ENCODE data around the gene PHPT1. TPM values are rescaled to one million over a fixed set of nuclear protein-coding genes. Genes with fewer than 3 reads are reported as not detected.

The PHPT1 gene
- total RNA-seq, 2 donors from 2014 or later = 33.8 to 36.2 TPM

GRCh38 chr9:136851941-136852663, 2.9 kb downstream of the PHPT1 start, which contains the start of gene MAMDC4:
TSS of gene MAMDC4 (plus strand) at chr9:136852346. CDS start at chr9:136852417, 71 bp downstream.
- Mint-ChIP-seq H3K27me3 (peaks cover 7% of the 10 kb centered on the region), H3K36me3 (ENCODE audit: low read depth) (no peaks in the 10 kb centered on the region), H3K4me3 (peak within 1 kb of the TSS; percentile 7), H3K27ac (no peak within 1 kb of the TSS), H3K4me1 (peaks cover 15% of the 10 kb centered on the region)
- H3K9me3 ChIP-seq (ENCODE audit: control insufficient read depth, low read length, poor library complexity, severe bottlenecking) = no peaks in the 10 kb centered on the region
- ATAC-seq (no peak), DNase-seq (no peak)

GRCh38 chr9:136852664-136853595, 3.7 kb downstream of the PHPT1 start:
- H3K27me3 Mint-ChIP-seq = peaks cover under 1% of the 10 kb centered on the region
- H3K9me3 ChIP-seq (ENCODE audit: control insufficient read depth, low read length, poor library complexity, severe bottlenecking) = no peaks in the 10 kb centered on the region
- H3K4me3 Mint-ChIP-seq = no peak overlapping the region
- H3K36me3 Mint-ChIP-seq (ENCODE audit: low read depth) = no peaks in the 10 kb centered on the region
- H3K4me1 Mint-ChIP-seq = peaks cover 10% of the 10 kb centered on the region
- peak in 1 of 3 donors; percentile 3 for DNase-seq
- no peak for ATAC-seq
- no peak overlapping the region for H3K27ac Mint-ChIP-seq

- H3K9me3 ChIP-seq (ENCODE audit: control insufficient read depth, low read length, poor library complexity, severe bottlenecking) = no peaks in the 10 kb centered on the region
- Mint-ChIP-seq H3K27ac (no peak overlapping the region), H3K36me3 (ENCODE audit: low read depth) (no peaks in the 10 kb centered on the region), H3K27me3 (no peaks in the 10 kb centered on the region), H3K4me1 (peaks cover 8% of the 10 kb centered on the region), H3K4me3 (no peak overlapping the region)
- ATAC-seq = no peak
- peak in 1 of 3 donors; percentile 4 for DNase-seq
Measured at GRCh38 chr9:136853596-136854112, 4.4 kb downstream of the PHPT1 start.

- peak; percentile 3 to 11 (median 8) for DNase-seq
- Mint-ChIP-seq H3K36me3 (ENCODE audit: low read depth) (no peaks in the 10 kb centered on the region), H3K27ac (no peak overlapping the region), H3K4me1 (peaks cover 5% of the 10 kb centered on the region), H3K27me3 (no peaks in the 10 kb centered on the region), H3K4me3 (no peak overlapping the region)
- H3K9me3 ChIP-seq (ENCODE audit: control insufficient read depth, low read length, poor library complexity, severe bottlenecking) = no peaks in the 10 kb centered on the region
- no peak for ATAC-seq
Measured at GRCh38 chr9:136854113-136854841, 5.1 kb downstream of the PHPT1 start.

GRCh38 chr9:136854842-136855460, 5.7 kb downstream of the PHPT1 start:
- H3K36me3 Mint-ChIP-seq (ENCODE audit: low read depth) = no peaks in the 10 kb centered on the region
- no peaks in the 10 kb centered on the region for H3K9me3 ChIP-seq (ENCODE audit: control insufficient read depth, low read length, poor library complexity, severe bottlenecking)
- H3K4me3 Mint-ChIP-seq = no peak overlapping the region
- no peaks in the 10 kb centered on the region for H3K27me3 Mint-ChIP-seq
- H3K27ac Mint-ChIP-seq = no peak overlapping the region
- no peak for ATAC-seq
- peak; percentile 3 to 8 (median 8) for DNase-seq
- H3K4me1 Mint-ChIP-seq = peaks cover 2% of the 10 kb centered on the region

- H3K27ac Mint-ChIP-seq = no peak overlapping the region
- DNase-seq = peak; percentile 4 to 10 (median 7)
- H3K36me3 Mint-ChIP-seq (ENCODE audit: low read depth) = no peaks in the 10 kb centered on the region
- ATAC-seq = no peak
- no peaks in the 10 kb centered on the region for H3K4me1 Mint-ChIP-seq
- H3K27me3 Mint-ChIP-seq = no peaks in the 10 kb centered on the region
- no peaks in the 10 kb centered on the region for H3K9me3 ChIP-seq (ENCODE audit: control insufficient read depth, low read length, poor library complexity, severe bottlenecking)
- no peak overlapping the region for H3K4me3 Mint-ChIP-seq
Measured at GRCh38 chr9:136855461-136856078, 6.4 kb downstream of the PHPT1 start.

GRCh38 chr9:136856079-136856476, 6.9 kb downstream of the PHPT1 start:
- no peak overlapping the region for H3K27ac Mint-ChIP-seq
- H3K9me3 ChIP-seq (ENCODE audit: control insufficient read depth, low read length, poor library complexity, severe bottlenecking) = no peaks in the 10 kb centered on the region
- no peaks in the 10 kb centered on the region for H3K27me3 Mint-ChIP-seq
- peak in 2 of 3 donors; percentile 3 to 10 for DNase-seq
- no peak overlapping the region for H3K4me3 Mint-ChIP-seq
- ATAC-seq = no peak
- H3K4me1 Mint-ChIP-seq = no peaks in the 10 kb centered on the region
- H3K36me3 Mint-ChIP-seq (ENCODE audit: low read depth) = no peaks in the 10 kb centered on the region

- H3K36me3 Mint-ChIP-seq (ENCODE audit: low read depth) = no peaks in the 10 kb centered on the region
- H3K9me3 ChIP-seq (ENCODE audit: control insufficient read depth, low read length, poor library complexity, severe bottlenecking) = no peaks in the 10 kb centered on the region
- ATAC-seq = no peak
- no peak overlapping the region for H3K27ac Mint-ChIP-seq
- peak in 2 of 3 donors; percentile 2 to 8 for DNase-seq
- H3K4me3 Mint-ChIP-seq = no peak overlapping the region
- no peaks in the 10 kb centered on the region for H3K4me1 Mint-ChIP-seq
- H3K27me3 Mint-ChIP-seq = no peaks in the 10 kb centered on the region
Measured at GRCh38 chr9:136856541-136857141, 7.4 kb downstream of the PHPT1 start.

GRCh38 chr9:136857166-136857565, 8.0 kb downstream of the PHPT1 start:
- H3K9me3 ChIP-seq (ENCODE audit: control insufficient read depth, low read length, poor library complexity, severe bottlenecking) = no peaks in the 10 kb centered on the region
- Mint-ChIP-seq H3K36me3 (ENCODE audit: low read depth) (no peaks in the 10 kb centered on the region), H3K4me1 (no peaks in the 10 kb centered on the region), H3K27me3 (no peaks in the 10 kb centered on the region), H3K4me3 (no peak overlapping the region), H3K27ac (no peak overlapping the region)
- ATAC-seq = no peak
- DNase-seq = peak in 2 of 3 donors; percentile 1 to 9

GRCh38 chr9:136857581-136858412, 8.6 kb downstream of the PHPT1 start:
- no peak for ATAC-seq

GRCh38 chr9:136858452-136858843, 9.2 kb downstream of the PHPT1 start:
- no peaks in the 10 kb centered on the region for H3K9me3 ChIP-seq (ENCODE audit: control insufficient read depth, low read length, poor library complexity, severe bottlenecking)
- Mint-ChIP-seq H3K4me3 (no peak overlapping the region), H3K27me3 (no peaks in the 10 kb centered on the region), H3K27ac (no peak overlapping the region), H3K36me3 (ENCODE audit: low read depth) (no peaks in the 10 kb centered on the region), H3K4me1 (no peaks in the 10 kb centered on the region)
- ATAC-seq = no peak
- peak in 1 of 3 donors; percentile 2 for DNase-seq

More at GRCh38 chr9:136857581-136858412, 8.6 kb downstream of the PHPT1 start:
- peak in 2 of 3 donors; percentile 3 to 10 for DNase-seq
- Mint-ChIP-seq H3K27ac (no peak overlapping the region), H3K27me3 (no peaks in the 10 kb centered on the region), H3K4me1 (no peaks in the 10 kb centered on the region), H3K36me3 (ENCODE audit: low read depth) (no peaks in the 10 kb centered on the region), H3K4me3 (no peak overlapping the region)
- H3K9me3 ChIP-seq (ENCODE audit: control insufficient read depth, low read length, poor library complexity, severe bottlenecking) = no peaks in the 10 kb centered on the region

Measured in T-helper 17 cell (primary cell).